Measurements from ENCODE around the gene DGAT2.

DNA sequence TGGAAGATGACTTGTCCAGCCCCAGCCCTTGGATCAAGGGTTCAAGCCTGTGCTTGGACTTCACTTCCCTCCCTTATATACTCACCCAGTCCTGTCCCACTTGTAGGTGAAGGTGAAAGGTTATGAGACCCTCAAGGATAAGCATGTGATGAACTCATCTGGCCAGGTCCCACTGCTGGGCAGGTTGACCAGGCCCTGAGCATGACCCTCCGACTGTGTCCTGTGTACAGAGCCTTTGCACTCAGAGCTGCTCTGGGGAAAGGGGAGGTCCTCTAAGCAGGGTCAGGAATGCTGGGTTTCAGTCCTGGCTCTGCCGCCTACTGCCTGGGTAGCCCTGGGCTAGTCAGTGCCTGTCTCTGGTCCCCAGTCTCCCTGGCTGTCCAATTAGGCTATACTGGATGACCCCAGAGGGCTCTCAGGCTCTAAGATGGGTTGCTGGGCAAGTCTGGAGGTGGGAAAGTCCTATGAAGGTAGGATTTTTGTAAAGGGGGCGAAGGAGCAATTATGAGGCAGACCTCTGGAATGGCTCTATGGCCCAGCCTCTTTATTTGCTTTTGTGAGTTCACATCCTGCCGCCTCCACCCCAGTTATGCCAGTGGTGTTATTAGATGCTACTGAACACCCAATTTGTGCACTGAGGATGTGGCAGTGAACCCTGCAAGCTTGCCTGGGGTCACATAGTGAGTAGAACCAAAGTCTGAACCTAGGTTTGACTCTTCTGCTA lies 14.1 kb downstream of the DGAT2 start:
- TF ChIP-seq CTCF (IDR thresholded peaks at IDR 0.05 in 4 of 5, conservative IDR thresholded peaks at IDR 0.05 in 1 of 5) (no peak), POLR2A (IDR thresholded peaks at IDR 0.05) (no peak)

Data from gastrocnemius medialis (tissue), 4 donors.